GM18873 (cell line): ENCODE results near the gene PIWIL1.

ENCODE experiments used
- ATAC-seq: cut with Tn5 transposase; IDR thresholded peaks from one replicate; pipeline ENCODE4 v1.9.1; 2021; ENCODE audit warnings: mild to moderate bottlenecking, moderate library complexity, moderate number of reproducible peaks; ENCODE audit not compliant: unreplicated experiment, low FRiP score

The PIWIL1 gene

GRCh38 chr12:130367523-130367922 is 29.8 kb downstream of the PIWIL1 start:
- ATAC-seq: no peak

GRCh38 chr12:130369816-130370215 is 32.1 kb downstream of the PIWIL1 start:
- ATAC-seq: no peak

- ATAC-seq: no peak
These were observed 33.6 kb downstream of the PIWIL1 start for GRCh38 chr12:130371296-130371695.

- ATAC-seq: no peak
These were observed 35.2 kb downstream of the PIWIL1 start for GRCh38 chr12:130372936-130373335.

- no peak for ATAC-seq
These were observed 36.4 kb downstream of the PIWIL1 start for GRCh38 chr12:130374083-130374482.

GRCh38 chr12:130375296-130376287 is 37.9 kb downstream of the PIWIL1 start:
- no peak for ATAC-seq

- no peak for ATAC-seq
These were observed 45.1 kb downstream of the PIWIL1 start for GRCh38 chr12:130382818-130383217.

GRCh38 chr12:130384234-130384633 is 46.5 kb downstream of the PIWIL1 start:
- ATAC-seq: no peak

- ATAC-seq: no peak
These were observed 47.5 kb downstream of the PIWIL1 start for GRCh38 chr12:130385193-130385592.

GRCh38 chr12:130391186-130391585 is 53.5 kb downstream of the PIWIL1 start:
- no peak for ATAC-seq

GRCh38 chr12:130394906-130395305 is 57.2 kb downstream of the PIWIL1 start:
- ATAC-seq: no peak

- no peak for ATAC-seq
These were observed 59.0 kb downstream of the PIWIL1 start for GRCh38 chr12:130396667-130397066.

- no peak for ATAC-seq
These were observed 60.6 kb downstream of the PIWIL1 start for GRCh38 chr12:130398100-130398848.

- no peak for ATAC-seq
These were observed 64.0 kb downstream of the PIWIL1 start for GRCh38 chr12:130401703-130402102.

GRCh38 chr12:130405332-130405731 is 67.6 kb downstream of the PIWIL1 start:
- no peak for ATAC-seq

- no peak for ATAC-seq
These were observed 74.7 kb downstream of the PIWIL1 start for GRCh38 chr12:130412384-130412783.

GRCh38 chr12:130413909-130414308 is 76.2 kb downstream of the PIWIL1 start:
- no peak for ATAC-seq

- ATAC-seq: no peak
These were observed 76.7 kb downstream of the PIWIL1 start for GRCh38 chr12:130414381-130414780.

- no peak for ATAC-seq
These were observed 80.6 kb downstream of the PIWIL1 start for GRCh38 chr12:130418251-130418650.

GRCh38 chr12:130419116-130419515 is 81.4 kb downstream of the PIWIL1 start:
- ATAC-seq: no peak

GRCh38 chr12:130420071-130420470 is 82.4 kb downstream of the PIWIL1 start:
- ATAC-seq: no peak
